Renal cortical epithelial cell (primary cell): ENCODE measurements around the gene NEK7. TPM values are rescaled to one million over a fixed set of nuclear protein-coding genes. Genes with fewer than 3 reads are reported as not detected.

Experiments
- DNase-seq: peaks from one replicate; pipeline ENCODE4 v3.0.0-alpha.2; 2011; ENCODE audit warnings: low read depth
- total RNA-seq: library from RNA; depleted of rRNA; stranded (reverse); fragments of >200 nt; gene quantifications from 2 replicates; pipeline ENCODE4 v1.2.3, GENCODE V29; 2014

Gene NEK7
- total RNA-seq, 1 donor from 2014 or later: 59.1 TPM

DNA sequence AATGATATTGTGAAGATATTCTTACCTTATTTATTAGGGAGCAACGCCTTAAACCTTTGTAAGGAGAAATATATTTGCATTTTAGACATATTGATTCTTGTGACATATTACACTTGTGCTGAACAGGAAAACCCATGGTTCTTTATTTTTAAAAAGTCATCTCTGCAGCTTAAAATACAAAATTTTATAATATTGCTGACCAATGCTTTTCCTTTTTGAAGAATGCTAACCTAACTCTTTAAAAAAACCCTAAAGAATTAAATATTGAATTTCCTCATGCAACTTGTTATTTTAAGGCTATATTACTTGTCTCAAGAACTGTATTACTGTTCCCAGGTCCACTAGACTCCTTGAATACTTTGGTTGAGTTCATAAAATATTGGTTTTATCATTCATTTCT lies 99.0 kb downstream of the NEK7 start:
- DNase-seq: no peak

DNA sequence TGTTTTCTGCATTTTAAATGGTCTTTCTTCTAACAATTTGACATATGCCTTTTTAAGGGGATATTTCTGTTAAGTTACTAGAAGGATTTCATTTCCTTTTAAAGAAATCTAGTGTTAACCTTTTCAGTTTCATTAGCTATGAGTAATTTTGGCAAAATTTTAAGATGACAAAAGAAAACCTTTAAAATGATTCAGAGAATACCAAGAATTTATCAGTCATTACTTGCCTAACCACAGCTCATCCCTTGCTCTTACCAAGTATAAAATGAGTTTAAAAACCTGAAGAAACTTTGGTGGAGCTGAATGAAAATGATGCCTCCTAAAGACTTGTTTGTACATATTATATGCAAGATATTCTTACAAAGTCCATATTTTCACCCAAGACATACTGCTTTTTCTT lies 101.7 kb downstream of the NEK7 start:
- DNase-seq: peak; percentile 58

- DNase-seq: no peak
Measured at GRCh38 chr1:198259333-198260074, 102.7 kb downstream of the NEK7 start.

DNA sequence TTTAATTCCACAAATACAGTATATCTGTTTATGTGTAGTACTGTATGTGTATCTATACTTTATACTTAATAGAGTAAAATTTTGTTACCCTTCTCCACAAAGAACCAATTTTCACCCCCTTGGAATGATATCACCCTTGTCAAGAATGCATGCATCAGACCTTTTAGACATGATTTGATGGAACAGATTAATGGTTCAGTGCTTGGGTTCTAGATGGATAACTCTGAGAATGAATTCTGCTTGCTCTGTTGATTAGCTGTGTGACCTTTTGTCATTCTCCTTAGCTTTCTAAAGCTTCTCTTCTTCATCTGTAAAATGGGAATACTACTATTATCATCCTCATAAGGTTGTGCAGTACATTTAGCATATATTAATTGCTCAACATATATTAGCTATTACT lies 105.1 kb downstream of the NEK7 start:
- DNase-seq: no peak

DNA sequence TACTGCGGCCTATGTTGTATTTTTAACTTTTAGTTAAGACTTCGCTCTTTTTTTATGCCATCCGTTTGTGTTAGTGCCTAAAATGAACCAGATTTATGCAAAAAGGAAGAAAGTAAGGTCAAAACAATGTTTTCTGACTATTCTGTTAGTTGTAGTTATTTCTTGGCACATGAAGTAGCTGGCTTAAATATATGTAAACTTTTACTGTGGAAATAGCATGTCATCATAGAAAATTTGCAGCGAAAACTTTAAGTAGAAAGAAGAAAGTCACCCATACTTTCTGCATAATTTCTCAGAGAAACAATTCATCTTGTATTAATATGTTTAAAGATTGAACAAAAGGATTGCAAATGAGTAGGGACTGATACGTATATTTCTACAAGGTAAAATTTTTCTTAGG lies 106.4 kb downstream of the NEK7 start:
- no peak for DNase-seq

DNA sequence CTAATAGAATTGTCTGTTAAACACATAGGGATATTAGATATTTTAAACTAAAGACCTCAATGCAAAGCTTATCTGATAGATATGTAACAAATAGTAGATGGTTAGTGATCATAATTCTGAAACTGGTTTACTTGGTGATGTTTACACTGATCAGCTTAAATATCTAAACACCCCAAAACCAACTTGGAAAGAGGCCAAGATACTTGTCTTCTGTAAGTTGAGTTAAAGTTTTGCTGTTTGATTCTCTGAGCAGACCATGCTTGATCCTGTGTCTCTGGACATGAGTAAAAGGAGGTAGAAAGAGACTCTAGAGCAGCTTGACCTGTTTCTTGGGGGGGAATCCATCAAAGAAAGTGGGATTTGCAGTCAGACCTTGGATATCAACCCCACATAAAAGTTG lies 107.5 kb downstream of the NEK7 start:
- no peak for DNase-seq

DNA sequence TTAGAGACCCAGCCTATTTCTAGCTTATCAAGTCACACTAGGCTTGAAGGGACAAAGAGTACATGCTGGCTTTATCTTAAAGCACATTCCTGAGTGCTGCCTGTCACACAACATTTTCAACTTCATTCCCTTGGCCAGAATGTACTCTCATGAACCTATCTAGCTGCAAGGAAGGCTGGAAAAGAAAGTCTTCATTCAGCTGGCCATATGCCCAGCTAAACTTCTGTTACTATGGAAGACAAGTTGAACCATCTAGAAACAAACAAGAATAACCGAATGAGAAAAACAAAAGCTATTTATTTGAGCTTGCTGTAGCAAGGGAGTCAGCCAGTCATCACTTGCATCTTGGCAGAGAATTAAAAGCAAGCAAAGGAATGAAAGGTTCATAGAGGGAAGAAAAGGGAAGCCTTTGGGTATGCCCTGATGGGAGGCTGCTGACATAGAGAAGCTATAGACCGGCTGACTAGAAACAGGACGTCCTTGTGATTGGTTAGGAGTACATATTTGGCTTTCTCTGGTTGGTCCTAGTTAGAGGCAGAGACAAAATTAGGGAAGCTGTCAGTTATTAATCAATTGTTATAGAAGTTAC lies 108.4 kb downstream of the NEK7 start:
- peak; percentile 26 for DNase-seq

GRCh38 chr1:198267056-198267455 lies 110.3 kb downstream of the NEK7 start:
- no peak for DNase-seq

DNA sequence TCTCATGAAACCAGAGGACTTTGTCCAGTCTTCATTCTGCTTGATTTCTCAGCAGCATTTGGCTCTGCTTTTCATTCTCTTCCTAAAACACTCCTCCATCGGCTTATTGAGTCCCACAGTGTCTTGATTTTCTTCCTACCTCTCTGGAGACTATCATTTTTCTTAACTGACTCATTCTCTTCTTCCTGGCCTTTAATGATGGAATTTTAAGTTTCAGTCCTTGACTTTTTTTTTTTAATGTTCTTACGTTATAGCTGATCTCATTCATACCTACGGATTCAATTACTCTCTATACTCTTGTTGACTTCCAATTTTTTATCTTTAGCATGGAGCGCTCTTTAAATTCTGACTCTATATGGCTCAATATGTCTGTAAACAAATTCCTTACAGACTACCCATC lies 111.1 kb downstream of the NEK7 start:
- DNase-seq: peak; percentile 58

GRCh38 chr1:198268784-198269645 lies 112.2 kb downstream of the NEK7 start:
- DNase-seq: peak; percentile 22

DNA sequence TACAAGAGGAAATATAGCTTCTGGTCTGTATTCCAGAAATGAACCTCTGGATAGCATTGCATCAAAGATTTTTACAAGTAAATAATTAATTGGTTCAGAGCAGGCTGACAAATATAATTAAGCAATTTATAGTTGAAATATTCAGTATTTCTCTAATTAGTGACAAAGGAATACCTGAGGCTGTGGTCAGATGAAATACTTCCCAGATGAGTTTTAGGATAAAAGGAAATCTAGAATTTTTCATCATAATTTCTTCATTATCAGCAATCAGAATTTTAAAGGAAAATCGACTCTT lies 112.8 kb downstream of the NEK7 start:
- DNase-seq: no peak

GRCh38 chr1:198270273-198270828 lies 113.6 kb downstream of the NEK7 start:
- no peak for DNase-seq

GRCh38 chr1:198271467-198271866 lies 114.7 kb downstream of the NEK7 start:
- DNase-seq: no peak

- no peak for DNase-seq
Measured at GRCh38 chr1:198272492-198272891, 115.7 kb downstream of the NEK7 start.

GRCh38 chr1:198273748-198274295 lies 117.0 kb downstream of the NEK7 start:
- no peak for DNase-seq

DNA sequence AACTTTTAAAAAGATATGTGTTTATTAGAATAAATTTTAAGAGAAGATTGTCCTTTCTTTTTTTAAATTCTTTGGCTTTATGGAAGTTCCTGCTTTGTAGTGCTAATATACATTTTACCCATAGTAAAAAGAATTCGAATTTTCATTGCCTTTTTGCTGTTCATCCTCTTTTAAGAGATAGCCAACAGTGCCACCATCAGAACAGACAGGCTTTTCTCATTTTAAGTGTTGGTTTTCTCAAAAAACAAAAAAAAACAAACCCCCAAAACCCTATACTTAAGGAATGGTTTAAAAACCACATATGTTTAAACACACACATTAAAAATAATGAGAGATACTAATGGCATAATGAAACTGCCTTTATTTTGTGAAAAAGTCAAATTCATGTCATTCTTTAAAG lies 118.8 kb downstream of the NEK7 start:
- no peak for DNase-seq

- no peak for DNase-seq
Measured at GRCh38 chr1:198276241-198276640, 119.4 kb downstream of the NEK7 start.

- DNase-seq: no peak
Measured at GRCh38 chr1:198278943-198279342, 122.1 kb downstream of the NEK7 start.

- DNase-seq: no peak
Measured at GRCh38 chr1:198280080-198280479, 123.3 kb downstream of the NEK7 start.

- no peak for DNase-seq
Measured at GRCh38 chr1:198281911-198282310, 125.1 kb downstream of the NEK7 start.

- no peak for DNase-seq
Measured at GRCh38 chr1:198283222-198283621, 126.4 kb downstream of the NEK7 start.

- DNase-seq: no peak
Measured at GRCh38 chr1:198287916-198288315, 131.1 kb downstream of the NEK7 start.
